ENCODE data around the gene SLC10A7.

SLC10A7 gene

GRCh38 chr4:146407257-146407656, 114.5 kb downstream of the SLC10A7 start:
- DNase-seq (ENCODE audit: low spot score) (no peak), ATAC-seq (ENCODE audit: low read depth) (no peak)
- H3K27me3 ChIP-seq (ENCODE audit: insufficient read depth, poor library complexity, severe bottlenecking): no peaks in the 10 kb centered on the region
- no peak for TF ChIP-seq CTCF (IDR thresholded peaks at IDR 0.05; ENCODE audit: poor library complexity, severe bottlenecking)
- no peak overlapping the region for H3K4me3 ChIP-seq (ENCODE audit: severe bottlenecking)
- no peak overlapping the region for H3K27ac ChIP-seq (ENCODE audit: poor library complexity, severe bottlenecking)
- no peaks in the 10 kb centered on the region for H3K9me3 ChIP-seq (ENCODE audit: severe bottlenecking)
- no peaks in the 10 kb centered on the region for H3K4me1 ChIP-seq (ENCODE audit: insufficient read depth, poor library complexity, severe bottlenecking)
- no peaks in the 10 kb centered on the region for H3K36me3 ChIP-seq (ENCODE audit: low read depth)

DNA sequence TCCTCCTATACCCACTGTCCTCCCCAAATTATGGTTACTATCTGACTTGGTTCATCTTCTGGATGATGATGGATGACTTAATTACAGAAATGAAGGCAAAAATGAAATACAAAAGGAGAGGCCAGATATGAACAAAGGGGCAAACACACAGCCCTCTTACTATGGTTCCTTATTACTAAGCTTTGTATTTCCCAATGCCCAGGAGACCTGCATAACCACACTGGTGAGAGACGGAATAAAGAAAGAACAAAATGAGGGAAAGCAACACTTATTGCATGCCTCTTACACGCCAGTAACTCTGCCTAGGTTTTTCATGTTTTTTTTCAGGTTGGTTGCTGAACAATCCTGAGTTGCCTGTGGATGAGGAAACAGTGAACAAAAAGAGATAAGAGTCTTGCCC, 120.5 kb downstream of the SLC10A7 start:
- no peak overlapping the region for H3K4me3 ChIP-seq (ENCODE audit: severe bottlenecking)
- no peaks in the 10 kb centered on the region for H3K27me3 ChIP-seq (ENCODE audit: insufficient read depth, poor library complexity, severe bottlenecking)
- no peak for DNase-seq (ENCODE audit: low spot score)
- H3K36me3 ChIP-seq (ENCODE audit: low read depth): no peaks in the 10 kb centered on the region
- no peak for TF ChIP-seq CTCF (IDR thresholded peaks at IDR 0.05; ENCODE audit: poor library complexity, severe bottlenecking)
- no peaks in the 10 kb centered on the region for H3K4me1 ChIP-seq (ENCODE audit: insufficient read depth, poor library complexity, severe bottlenecking)
- no peak for ATAC-seq (ENCODE audit: low read depth)
- H3K27ac ChIP-seq (ENCODE audit: poor library complexity, severe bottlenecking): no peak overlapping the region
- H3K9me3 ChIP-seq (ENCODE audit: severe bottlenecking): no peaks in the 10 kb centered on the region

- Histone ChIP-seq H3K27ac (ENCODE audit: poor library complexity, severe bottlenecking) (no peak overlapping the region), H3K4me1 (ENCODE audit: insufficient read depth, poor library complexity, severe bottlenecking) (no peaks in the 10 kb centered on the region), H3K27me3 (ENCODE audit: insufficient read depth, poor library complexity, severe bottlenecking) (no peaks in the 10 kb centered on the region), H3K9me3 (ENCODE audit: severe bottlenecking) (no peaks in the 10 kb centered on the region), H3K36me3 (ENCODE audit: low read depth) (no peaks in the 10 kb centered on the region), H3K4me3 (ENCODE audit: severe bottlenecking) (no peak overlapping the region)
- no peak for TF ChIP-seq CTCF (IDR thresholded peaks at IDR 0.05; ENCODE audit: poor library complexity, severe bottlenecking)
- ATAC-seq (ENCODE audit: low read depth) (no peak), DNase-seq (ENCODE audit: low spot score) (no peak)
Observed at GRCh38 chr4:146398896-146399445, 122.8 kb downstream of the SLC10A7 start.

GRCh38 chr4:146398404-146398803, 123.3 kb downstream of the SLC10A7 start:
- DNase-seq (ENCODE audit: low spot score): no peak

More at GRCh38 chr4:146398404-146398803, 123.3 kb downstream of the SLC10A7 start:
- H3K4me1 ChIP-seq (ENCODE audit: insufficient read depth, poor library complexity, severe bottlenecking): no peaks in the 10 kb centered on the region
- TF ChIP-seq CTCF (IDR thresholded peaks at IDR 0.05; ENCODE audit: poor library complexity, severe bottlenecking): no peak
- H3K9me3 ChIP-seq (ENCODE audit: severe bottlenecking): no peaks in the 10 kb centered on the region
- no peaks in the 10 kb centered on the region for H3K27me3 ChIP-seq (ENCODE audit: insufficient read depth, poor library complexity, severe bottlenecking)
- no peaks in the 10 kb centered on the region for H3K36me3 ChIP-seq (ENCODE audit: low read depth)
- no peak overlapping the region for H3K27ac ChIP-seq (ENCODE audit: poor library complexity, severe bottlenecking)
- H3K4me3 ChIP-seq (ENCODE audit: severe bottlenecking): no peak overlapping the region
- no peak for ATAC-seq (ENCODE audit: low read depth)

All from RWPE2 (cell line).